GM21786 (cell line): ENCODE results near the gene CEP55.
"Not testable (repeated sequence)": the region's sequence is repeated elsewhere in the genome, so short reads cannot be mapped to it uniquely, and the experiment has no call there.

ENCODE experiments used
- ATAC-seq: cut with Tn5 transposase; IDR thresholded peaks from one replicate; pipeline ENCODE4 v1.9.1; 2021; ENCODE audit not compliant: unreplicated experiment

The CEP55 gene

GRCh38 chr10:93509816-93510215, 13.4 kb downstream of the CEP55 start:
- ATAC-seq, result no peak

- no peak for ATAC-seq
Measured at GRCh38 chr10:93512565-93512964, 16.2 kb downstream of the CEP55 start.

GRCh38 chr10:93513091-93513490, 16.7 kb downstream of the CEP55 start:
- no peak for ATAC-seq

- ATAC-seq, result no peak
Measured at GRCh38 chr10:93514521-93514920, 18.1 kb downstream of the CEP55 start.

GRCh38 chr10:93515071-93516005, 18.9 kb downstream of the CEP55 start:
- ATAC-seq, result no peak

- ATAC-seq, result no peak
Measured at GRCh38 chr10:93516006-93516380, 19.6 kb downstream of the CEP55 start.

GRCh38 chr10:93518531-93518930, 22.1 kb downstream of the CEP55 start:
- no peak for ATAC-seq

- ATAC-seq, result no peak
Measured at GRCh38 chr10:93535293-93535692, 38.9 kb downstream of the CEP55 start.

GRCh38 chr10:93540871-93541270, 44.5 kb downstream of the CEP55 start:
- ATAC-seq, result not testable (repeated sequence)

- no peak for ATAC-seq
Measured at GRCh38 chr10:93541402-93542357, 45.3 kb downstream of the CEP55 start.

- ATAC-seq, result no peak
Measured at GRCh38 chr10:93542358-93542791, 46.0 kb downstream of the CEP55 start.

- not testable (repeated sequence) for ATAC-seq
Measured at GRCh38 chr10:93546995-93547394, 50.6 kb downstream of the CEP55 start.

- ATAC-seq, result no peak
Measured at GRCh38 chr10:93547522-93547921, 51.1 kb downstream of the CEP55 start.

- ATAC-seq, result no peak
Measured at GRCh38 chr10:93548376-93549071, 52.1 kb downstream of the CEP55 start.

GRCh38 chr10:93550606-93551005, 54.2 kb downstream of the CEP55 start:
- no peak for ATAC-seq

- ATAC-seq, result no peak
Measured at GRCh38 chr10:93552780-93553179, 56.4 kb downstream of the CEP55 start.

- ATAC-seq, result no peak
Measured at GRCh38 chr10:93553482-93554315, 57.3 kb downstream of the CEP55 start.

- no peak for ATAC-seq
Measured at GRCh38 chr10:93554316-93554663, 57.9 kb downstream of the CEP55 start.

GRCh38 chr10:93554760-93555432, 58.5 kb downstream of the CEP55 start:
- no peak for ATAC-seq

- no peak for ATAC-seq
Measured at GRCh38 chr10:93559490-93559889, 63.1 kb downstream of the CEP55 start.
